ENCODE measurements around the gene LNX2. TPM values are rescaled to one million over a fixed set of nuclear protein-coding genes. Genes with fewer than 3 reads are reported as not detected.

The LNX2 gene
- total RNA-seq, 1 experiment from 2014 or later, result 12.1 TPM

- Histone ChIP-seq H2AFZ (ENCODE audit: low read depth, low read length, poor library complexity, severe bottlenecking) (no peak overlapping the region), H3K9ac (ENCODE audit: low read length) (no peak overlapping the region), H3K4me3 (replicated peaks in 1 of 2; ENCODE audit: low read depth in 1 of 2, low read length in 2 of 2) (no peak overlapping the region), H3K27ac (ENCODE audit: low read depth, low read length) (no peak overlapping the region), H3K9me2 (ENCODE audit: insufficient read depth) (no peaks in the 10 kb centered on the region), H3K27me3 (ENCODE audit: insufficient read depth, low read length) (no peaks in the 10 kb centered on the region), H3K4me1 (ENCODE audit: control insufficient read depth in 1 of 2, insufficient read depth in 2 of 2, low read length in 2 of 2) (0 out of 4 replicates have a peak, but pooled peaks cover 0 to 4% of the 10 kb centered on the region in 2 experiments), H4K20me1 (ENCODE audit: insufficient read depth) (no peaks in the 10 kb centered on the region), H3K4me2 (ENCODE audit: low read length) (no peak overlapping the region), H3K79me2 (ENCODE audit: insufficient read depth, low read length) (no peaks in the 10 kb centered on the region), H3K9me3 (ENCODE audit: control insufficient read depth in 1 of 2, insufficient read depth in 1 of 2, low read depth in 1 of 2, low read length in 2 of 2) (peaks cover 12 to 15% of the 10 kb centered on the region in 2 experiments; a peak in 3 of 4 replicates), H3K36me3 (ENCODE audit: control insufficient read depth in 1 of 2, insufficient read depth in 2 of 2, low read length in 2 of 2) (peaks cover 16 to 21% of the 10 kb centered on the region in 2 experiments; a peak in 3 of 4 replicates)
- no peak for TF ChIP-seq FOSL1 (IDR thresholded peaks at IDR 0.05; ENCODE audit: low read depth)
- no peak for TF ChIP-seq SP1 (IDR thresholded peaks at IDR 0.05; ENCODE audit: low read depth)
- TF ChIP-seq CBX3 (IDR thresholded peaks at IDR 0.05; ENCODE audit: low read depth), result no peak
- no peak for TF ChIP-seq JUND (IDR thresholded peaks at IDR 0.05)
- TF ChIP-seq SIN3A (IDR thresholded peaks at IDR 0.05; ENCODE audit: low read depth), result no peak
- DNase-seq (ENCODE audit: low read depth, low spot score), result no peak
- BruUV-seq (replicated peaks), result no TSS peak
- RAD21 ChIA-PET (ENCODE audit: low non-redundant PET in 1 of 2, low total read pairs in 2 of 2, uncharacterized antibody in 2 of 2, unreplicated experiment in 2 of 2), result no interaction called here
- no peak for ATAC-seq
- intact Hi-C loops (cut with micrococcal nuclease), result no loop called here
- POLR2A ChIA-PET, result no interaction called here
- CTCF ChIA-PET, result interaction anchor here (0.7 kb wide), 1 partner anchor 11 kb away, joined by 3 read pairs; no protein-coding TSS in a partner anchor
Measured at GRCh38 chr13:27654059-27654458, 33.7 kb upstream of the LNX2 start.

DNA sequence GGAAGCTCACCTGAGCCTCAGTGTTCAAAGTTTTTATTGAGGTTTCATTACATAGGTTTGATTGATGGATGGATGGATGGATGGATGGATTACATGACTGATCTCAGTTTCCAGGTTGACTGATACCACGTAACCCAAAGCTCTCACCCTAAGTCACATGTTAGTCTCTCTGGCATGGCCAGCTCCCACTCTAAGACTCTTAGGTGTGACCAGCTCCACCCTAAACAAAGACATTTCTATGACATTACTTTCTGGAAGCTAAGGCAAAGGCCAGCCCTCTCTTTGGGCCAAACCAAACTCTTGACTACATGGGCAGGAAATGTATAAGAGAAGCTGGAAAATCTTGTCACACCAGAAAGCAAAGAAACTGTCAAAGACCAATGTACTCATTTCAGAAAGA, 30.0 kb upstream of the LNX2 start:
- no peaks in the 10 kb centered on the region for H4K20me1 ChIP-seq (ENCODE audit: insufficient read depth)
- no peaks in the 10 kb centered on the region for H3K27me3 ChIP-seq (ENCODE audit: insufficient read depth, low read length)
- ATAC-seq (no peak), DNase-seq (ENCODE audit: low read depth, low spot score) (no peak)
- POLR2A ChIA-PET, result no interaction called here
- peaks cover 12 to 15% of the 10 kb centered on the region in 2 experiments; a peak in 3 of 4 replicates for H3K9me3 ChIP-seq (ENCODE audit: control insufficient read depth in 1 of 2, insufficient read depth in 1 of 2, low read depth in 1 of 2, low read length in 2 of 2)
- no peak overlapping the region for H3K4me3 ChIP-seq (replicated peaks in 1 of 2; ENCODE audit: low read depth in 1 of 2, low read length in 2 of 2)
- RAD21 ChIA-PET (ENCODE audit: low non-redundant PET in 1 of 2, low total read pairs in 2 of 2, uncharacterized antibody in 2 of 2, unreplicated experiment in 2 of 2), result no interaction called here
- no peak overlapping the region for H3K27ac ChIP-seq (ENCODE audit: low read depth, low read length)
- H3K4me2 ChIP-seq (ENCODE audit: low read length), result no peak overlapping the region
- BruUV-seq (replicated peaks), result no TSS peak
- H3K9ac ChIP-seq (ENCODE audit: low read length), result no peak overlapping the region
- TF ChIP-seq SP1 (IDR thresholded peaks at IDR 0.05; ENCODE audit: low read depth) (no peak), ZBTB33 (IDR thresholded peaks at IDR 0.05; ENCODE audit: extremely low read depth, insufficient replicate concordance, low read length) (no peak), CEBPB (IDR thresholded peaks at IDR 0.05; ENCODE audit: low read depth) (no peak), CBX3 (IDR thresholded peaks at IDR 0.05; ENCODE audit: low read depth) (no peak), ZNF274 (IDR thresholded peaks at IDR 0.05; ENCODE audit: low read depth, low read length) (no peak), SIN3A (IDR thresholded peaks at IDR 0.05; ENCODE audit: low read depth) (no peak), EZH2phosphoT487 (IDR thresholded peaks at IDR 0.05; ENCODE audit: borderline replicate concordance) (no peak), SRF (IDR thresholded peaks at IDR 0.05; ENCODE audit: low read depth) (no peak), POLR2A (IDR thresholded peaks at IDR 0.05; ENCODE audit: borderline replicate concordance, extremely low read depth, insufficient read depth, insufficient read length) (no peak), JUND (IDR thresholded peaks at IDR 0.05) (no peak), EGR1 (IDR thresholded peaks at IDR 0.05; ENCODE audit: low read depth) (no peak), POLR2AphosphoS5 (IDR thresholded peaks at IDR 0.05; ENCODE audit: low read depth, low read length) (no peak), ZFX (IDR thresholded peaks at IDR 0.05) (no peak), EZH2 (IDR thresholded peaks at IDR 0.05) (no peak), YY1 (IDR thresholded peaks at IDR 0.05; ENCODE audit: extremely low read depth, insufficient replicate concordance, low read depth, low read length) (no peak), FOSL1 (IDR thresholded peaks at IDR 0.05; ENCODE audit: low read depth) (no peak)
- no peak overlapping the region for H2AFZ ChIP-seq (ENCODE audit: low read depth, low read length, poor library complexity, severe bottlenecking)
- no peaks in the 10 kb centered on the region for H3K9me2 ChIP-seq (ENCODE audit: insufficient read depth)
- intact Hi-C loops (cut with micrococcal nuclease), result no loop called here
- no peaks in the 10 kb centered on the region for H3K4me1 ChIP-seq (ENCODE audit: control insufficient read depth in 1 of 2, insufficient read depth in 2 of 2, low read length in 2 of 2)
- CTCF ChIA-PET, result no interaction called here
- H3K36me3 ChIP-seq (ENCODE audit: control insufficient read depth in 1 of 2, insufficient read depth in 2 of 2, low read length in 2 of 2), result peaks cover 22 to 30% of the 10 kb centered on the region in 2 experiments; a peak in 3 of 4 replicates
- H3K79me2 ChIP-seq (ENCODE audit: insufficient read depth, low read length), result peaks cover 7% of the 10 kb centered on the region; the same call in 1 of the 2 replicates
